GM13976 (cell line): ENCODE results near the gene TBCCD1.

Experiments used
- DNase-seq: peaks from one replicate; pipeline ENCODE4 v3.0.0; 2012; ENCODE audit warnings: low spot score
- CTCF ChIP-seq: IDR thresholded peaks from 2 replicates; pipeline ENCODE4 v1.5.1; 2012; ENCODE audit warnings: borderline replicate concordance, mild to moderate bottlenecking; ENCODE audit not compliant: insufficient read depth; ENCODE audit errors: extremely low read depth, missing control alignments, control extremely low read depth
- in situ Hi-C: fragments of 300-500 bp; cut with MboI; formaldehyde crosslinking; loops from one replicate; pipeline ENCODE4 v1.12.0; 2022; ENCODE audit warnings: low sequenced_read_pairs, mixed read lengths, inconsistent platforms; ENCODE audit not compliant: unreplicated experiment

The TBCCD1 gene

GRCh38 chr3:186567072-186567921 is at the start of gene TBCCD1:
TBCCD1 (minus strand) TSS chr3:186567339; CDS start chr3:186564329, 3,010 bp downstream.
- in situ Hi-C loops: no loop called here

GRCh38 chr3:186616299-186616617 is 49.1 kb upstream of the TBCCD1 start:
- in situ Hi-C loops: no loop called here
- no peak for DNase-seq
- TF ChIP-seq CTCF: no peak

More at GRCh38 chr3:186567072-186567921, at the start of gene TBCCD1:
- peak; percentile 93 for DNase-seq
- no peak for TF ChIP-seq CTCF

GRCh38 chr3:186614597-186615483 is 47.7 kb upstream of the TBCCD1 start:
- TF ChIP-seq CTCF: peak; percentile 97
- in situ Hi-C loops: no loop called here
- peak; percentile 86 for DNase-seq

- in situ Hi-C loops: no loop called here
- no peak for TF ChIP-seq CTCF
- no peak for DNase-seq
These were observed 47.1 kb upstream of the TBCCD1 start for GRCh38 chr3:186614266-186614596.

GRCh38 chr3:186613637-186614265 is 46.6 kb upstream of the TBCCD1 start:
- no peak for DNase-seq
- in situ Hi-C loops: no loop called here
- no peak for TF ChIP-seq CTCF
